ENCODE data around the gene ROBO1.

- TF ChIP-seq POLR2A (IDR thresholded peaks at IDR 0.05; ENCODE audit: low read length) = no peak
- no peak for TF ChIP-seq GATA1 (IDR thresholded peaks at IDR 0.05; ENCODE audit: low read depth, low read length)
Measured at GRCh38 chr3:79203144-79203519, 564.7 kb downstream of the ROBO1 start.
